Ramos (cell line): ENCODE data around the gene RBMS2.

ENCODE experiments used
- in situ Hi-C: fragments of 300-500 bp; cut with MboI; formaldehyde crosslinking; loops from one replicate; pipeline ENCODE4 v1.14.3; 2022; ENCODE audit warnings: low sequenced_read_pairs; ENCODE audit not compliant: unreplicated experiment

The RBMS2 gene

GRCh38 chr12:56510786-56511185, 10.8 kb upstream of the RBMS2 start:
- in situ Hi-C loops = loop anchor here (10.0 to 25.0 kb wide), 2 partner anchors 54 to 477 kb away; a partner anchor contains a TSS

GRCh38 chr12:56514014-56514318, 7.7 kb upstream of the RBMS2 start:
- in situ Hi-C loops = loop anchor here (10.0 to 25.0 kb wide), 2 partner anchors 51 to 473 kb away; a partner anchor contains a TSS

- in situ Hi-C loops = loop anchor here (10.0 to 25.0 kb wide), 2 partner anchors 47 to 469 kb away; a partner anchor contains a TSS
Measured at GRCh38 chr12:56517854-56518253, 3.8 kb upstream of the RBMS2 start.

GRCh38 chr12:56518570-56518969, 3.0 kb upstream of the RBMS2 start:
- in situ Hi-C loops = loop anchor here (10.0 to 25.0 kb wide), 2 partner anchors 46 to 469 kb away; a partner anchor contains a TSS

- in situ Hi-C loops = loop anchor here (25.0 kb wide), 1 partner anchor 467 kb away; a partner anchor contains a TSS
Measured at GRCh38 chr12:56520048-56520447, 1.6 kb upstream of the RBMS2 start.

GRCh38 chr12:56520506-56520905, 1.1 kb upstream of the RBMS2 start:
- in situ Hi-C loops = loop anchor here (25.0 kb wide), 1 partner anchor 467 kb away; a partner anchor contains a TSS

GRCh38 chr12:56521209-56521589, 421 bp upstream of the RBMS2 start:
- in situ Hi-C loops = loop anchor here (25.0 kb wide), 1 partner anchor 466 kb away; a partner anchor contains a TSS

- in situ Hi-C loops = loop anchor here (25.0 kb wide), 1 partner anchor 465 kb away; a partner anchor contains a TSS
Measured at GRCh38 chr12:56522411-56523193, 982 bp downstream of the RBMS2 start.

GRCh38 chr12:56528846-56529245, 7.2 kb downstream of the RBMS2 start:
- in situ Hi-C loops = no loop called here

- in situ Hi-C loops = no loop called here
Measured at GRCh38 chr12:56529656-56530055, 8.0 kb downstream of the RBMS2 start.

- in situ Hi-C loops = no loop called here
Measured at GRCh38 chr12:56530390-56531055, 8.9 kb downstream of the RBMS2 start.

- in situ Hi-C loops = no loop called here
Measured at GRCh38 chr12:56537546-56537945, 15.9 kb downstream of the RBMS2 start.

- in situ Hi-C loops = no loop called here
Measured at GRCh38 chr12:56541631-56542030, 20.0 kb downstream of the RBMS2 start.

- in situ Hi-C loops = no loop called here
Measured at GRCh38 chr12:56542164-56542563, 20.5 kb downstream of the RBMS2 start.

GRCh38 chr12:56545023-56545604, 23.5 kb downstream of the RBMS2 start:
- in situ Hi-C loops = no loop called here

GRCh38 chr12:56546680-56547079, 25.1 kb downstream of the RBMS2 start:
- in situ Hi-C loops = no loop called here

- in situ Hi-C loops = no loop called here
Measured at GRCh38 chr12:56551070-56551469, 29.4 kb downstream of the RBMS2 start.

- in situ Hi-C loops = loop anchor here (10.0 kb wide), 1 partner anchor 51 kb away; no protein-coding TSS in a partner anchor
Measured at GRCh38 chr12:56565510-56566101, 44.0 kb downstream of the RBMS2 start.

- in situ Hi-C loops = loop anchor here (10.0 kb wide), 1 partner anchor 53 kb away; no protein-coding TSS in a partner anchor
Measured at GRCh38 chr12:56568146-56568545, 46.5 kb downstream of the RBMS2 start.

- in situ Hi-C loops = no loop called here
Measured at GRCh38 chr12:56571121-56571520, 49.5 kb downstream of the RBMS2 start.
